MM.1S (cell line): ENCODE data around the gene ERGIC2.

Experiments used
- DNase-seq: peaks from one replicate; pipeline ENCODE4 v3.0.0-alpha.2; 2015
- H2AFZ ChIP-seq: fragments of 300-600 bp; sonication (generic); 2 replicates; pipeline ENCODE4 v1.6.0; 2016; ENCODE audit warnings: antibody characterized with exemption, low read length
- H3F3A ChIP-seq: fragments of 300-600 bp; sonication (generic); 2 replicates; pipeline ENCODE4 v1.6.1; 2016; ENCODE audit warnings: mild to moderate bottlenecking, antibody characterized with exemption, low read length, moderate library complexity, mixed read lengths; ENCODE audit not compliant: insufficient read depth
- H3K27ac ChIP-seq: fragments of 300-600 bp; sonication (generic); 2 replicates; pipeline ENCODE4 v1.5.1; 2016; ENCODE audit warnings: mild to moderate bottlenecking, low read length
- H3K27me3 ChIP-seq: fragments of 300-600 bp; sonication (generic); replicated peaks from 2 replicates; pipeline ENCODE4 v1.6.0; 2016; ENCODE audit warnings: low read length; ENCODE audit not compliant: insufficient read depth
- H3K36me3 ChIP-seq: fragments of 300-600 bp; sonication (generic); replicated peaks from 2 replicates; pipeline ENCODE4 v1.6.1; 2016; ENCODE audit warnings: mild to moderate bottlenecking, low read length, mixed read lengths; ENCODE audit not compliant: insufficient read depth
- H3K4me1 ChIP-seq: fragments of 300-600 bp; sonication (generic); 2 replicates; pipeline ENCODE4 v1.6.1; 2016; ENCODE audit warnings: low read length, mixed read lengths
- H3K4me2 ChIP-seq: fragments of 300-600 bp; sonication (generic); 2 replicates; pipeline ENCODE4 v1.6.0; 2016; ENCODE audit warnings: low read depth, low read length
- H3K4me3 ChIP-seq: fragments of 300-600 bp; sonication (generic); 2 replicates; pipeline ENCODE4 v1.5.1; 2016; ENCODE audit warnings: low read length, mixed read lengths
- H3K79me2 ChIP-seq: fragments of 300-600 bp; sonication (generic); 2 replicates; pipeline ENCODE4 v1.6.1; 2016; ENCODE audit warnings: mixed run types, low read length, mixed read lengths
- H3K9ac ChIP-seq: fragments of 300-600 bp; sonication (generic); 2 replicates; pipeline ENCODE4 v1.6.1; 2016; ENCODE audit warnings: low read length, mixed read lengths
- H3K9me2 ChIP-seq: fragments of 300-600 bp; sonication (generic); replicated peaks from 2 replicates; pipeline ENCODE4 v1.6.1; 2016; ENCODE audit warnings: mild to moderate bottlenecking, low read length, mixed read lengths; ENCODE audit not compliant: insufficient read depth
- H3K9me3 ChIP-seq: fragments of 300-600 bp; sonication (generic); replicated peaks from 2 replicates; pipeline ENCODE4 v1.6.1; 2016; ENCODE audit warnings: mild to moderate bottlenecking, low read length, mixed read lengths; ENCODE audit not compliant: insufficient read depth
- H4K20me1 ChIP-seq: fragments of 300-600 bp; sonication (generic); 2 replicates; pipeline ENCODE4 v1.6.1; 2016; ENCODE audit warnings: mild to moderate bottlenecking, low read length, moderate library complexity, mixed read lengths; ENCODE audit not compliant: insufficient read depth
- CTCF ChIP-seq: fragments of 300-600 bp; sonication (generic); IDR thresholded peaks from 2 replicates; pipeline ENCODE4 v1.5.1; 2016; ENCODE audit warnings: antibody characterized with exemption, low read length, mixed read lengths
- EZH2 ChIP-seq: fragments of 300-600 bp; sonication (generic); optimal IDR thresholded peaks from 2 replicates; pipeline ENCODE3; 2017; ENCODE audit warnings: low read depth, mild to moderate bottlenecking, antibody characterized with exemption, low read length, mixed read lengths
- EZH2phosphoT487 ChIP-seq: fragments of 300-600 bp; sonication (generic); IDR thresholded peaks from 2 replicates; pipeline ENCODE4 v1.6.1; 2018; ENCODE audit warnings: antibody characterized with exemption, low read length

Gene ERGIC2

GRCh38 chr12:29288031-29288430 is 92.9 kb downstream of the ERGIC2 start:
- H4K20me1 ChIP-seq = no peaks in the 10 kb centered on the region
- no peak for DNase-seq
- no peak overlapping the region for H3K4me2 ChIP-seq
- no peaks in the 10 kb centered on the region for H3K9me3 ChIP-seq
- no peaks in the 10 kb centered on the region for H3K79me2 ChIP-seq
- no peaks in the 10 kb centered on the region for H3K4me1 ChIP-seq
- no peaks in the 10 kb centered on the region for H3F3A ChIP-seq
- no peak overlapping the region for H2AFZ ChIP-seq
- H3K27ac ChIP-seq = no peak overlapping the region
- no peak overlapping the region for H3K9ac ChIP-seq
- H3K36me3 ChIP-seq = no peaks in the 10 kb centered on the region; the same call in 1 of the 2 replicates
- no peaks in the 10 kb centered on the region for H3K27me3 ChIP-seq
- H3K9me2 ChIP-seq = no peaks in the 10 kb centered on the region
- no peak overlapping the region for H3K4me3 ChIP-seq
- TF ChIP-seq EZH2phosphoT487 (no peak), CTCF (no peak), EZH2 (no peak)

GRCh38 chr12:29287622-29288021 is 93.3 kb downstream of the ERGIC2 start:
- Histone ChIP-seq H3K4me2 (no peak overlapping the region), H3K9me2 (no peaks in the 10 kb centered on the region), H3F3A (no peaks in the 10 kb centered on the region), H3K27ac (no peak overlapping the region), H3K4me3 (no peak overlapping the region), H3K79me2 (no peaks in the 10 kb centered on the region), H3K36me3 (no peaks in the 10 kb centered on the region; the same call in 1 of the 2 replicates), H3K27me3 (no peaks in the 10 kb centered on the region), H4K20me1 (no peaks in the 10 kb centered on the region), H3K9me3 (no peaks in the 10 kb centered on the region), H3K4me1 (no peaks in the 10 kb centered on the region), H3K9ac (no peak overlapping the region), H2AFZ (no peak overlapping the region)
- DNase-seq = no peak
- TF ChIP-seq CTCF (no peak), EZH2phosphoT487 (no peak), EZH2 (no peak)
